RWPE1 (cell line): ENCODE measurements around the gene WLS.

Source experiments
- CTCF ChIA-PET: fragments of 350-600 bp; sonication (Branson Sonifier 250); formaldehyde crosslinking; extraction: SDS; loops from one replicate; lab custom pipeline; 2021; lab: Yijun Ruan, JAX
- POLR2A ChIA-PET: fragments of 400-600 bp; formaldehyde crosslinking; extraction: SDS; loops from one replicate; lab custom pipeline; 2020; ENCODE audit warnings: antibody characterized with exemption; ENCODE audit not compliant: low non-redundant PET; lab: Yijun Ruan, JAX
- DNase-seq: peaks from one replicate; pipeline ENCODE4 v3.0.0; 2012; ENCODE audit warnings: low spot score
- H3K27ac ChIP-seq: fragments of 450-650 bp; 2 replicates; pipeline ENCODE4 v1.5.1; 2017
- CTCF ChIP-seq: fragments of 450-650 bp; conservative IDR thresholded peaks from 2 replicates; pipeline ENCODE4 v1.5.1; 2017; ENCODE audit warnings: low read depth, mild to moderate bottlenecking

Gene WLS

GRCh38 chr1:68216089-68216772 is 16.1 kb downstream of the WLS start:
- no peak for TF ChIP-seq CTCF
- no peak for DNase-seq
- CTCF ChIA-PET, result no interaction called here
- POLR2A ChIA-PET, result no interaction called here
- H3K27ac ChIP-seq, result no peak overlapping the region

GRCh38 chr1:68213843-68214242 is 18.5 kb downstream of the WLS start:
- CTCF ChIA-PET, result interaction anchor here (0.6 to 0.8 kb wide), 2 partner anchors 15 to 40 kb away, joined by 3 read pairs; no protein-coding TSS in a partner anchor
- POLR2A ChIA-PET, result no interaction called here

GRCh38 chr1:68211761-68212380 is 20.5 kb downstream of the WLS start:
- POLR2A ChIA-PET, result no interaction called here
- no peak for TF ChIP-seq CTCF
- CTCF ChIA-PET, result interaction anchor here (0.6 kb wide), 1 partner anchor 1089 kb away, joined by 3 read pairs; no protein-coding TSS in a partner anchor
- H3K27ac ChIP-seq, result no peak overlapping the region
- no peak for DNase-seq

More at GRCh38 chr1:68213843-68214242, 18.5 kb downstream of the WLS start:
- TF ChIP-seq CTCF, result no peak
- no peak for DNase-seq
- peak overlapping the region; percentile 64 for H3K27ac ChIP-seq

- ChIA-PET CTCF (no interaction called here), POLR2A (no interaction called here)
- TF ChIP-seq CTCF, result no peak
- no peak for DNase-seq
- no peak overlapping the region for H3K27ac ChIP-seq
Measured at GRCh38 chr1:68210829-68211228, 21.5 kb downstream of the WLS start.

- no peak for TF ChIP-seq CTCF
- no peak for DNase-seq
- ChIA-PET POLR2A (no interaction called here), CTCF (no interaction called here)
- H3K27ac ChIP-seq, result no peak overlapping the region
Measured at GRCh38 chr1:68210027-68210426, 22.3 kb downstream of the WLS start.

GRCh38 chr1:68206848-68207689 is 25.3 kb downstream of the WLS start:
- no peak overlapping the region for H3K27ac ChIP-seq
- POLR2A ChIA-PET, result no interaction called here
- no peak for TF ChIP-seq CTCF
- DNase-seq, result peak; percentile 29
- CTCF ChIA-PET, result no interaction called here
